ENCODE measurements around the gene RECQL5.
"Not testable (repeated sequence)": the region's sequence is repeated elsewhere in the genome, so short reads cannot be mapped to it uniquely, and the experiment has no call there.

The RECQL5 gene

DNA sequence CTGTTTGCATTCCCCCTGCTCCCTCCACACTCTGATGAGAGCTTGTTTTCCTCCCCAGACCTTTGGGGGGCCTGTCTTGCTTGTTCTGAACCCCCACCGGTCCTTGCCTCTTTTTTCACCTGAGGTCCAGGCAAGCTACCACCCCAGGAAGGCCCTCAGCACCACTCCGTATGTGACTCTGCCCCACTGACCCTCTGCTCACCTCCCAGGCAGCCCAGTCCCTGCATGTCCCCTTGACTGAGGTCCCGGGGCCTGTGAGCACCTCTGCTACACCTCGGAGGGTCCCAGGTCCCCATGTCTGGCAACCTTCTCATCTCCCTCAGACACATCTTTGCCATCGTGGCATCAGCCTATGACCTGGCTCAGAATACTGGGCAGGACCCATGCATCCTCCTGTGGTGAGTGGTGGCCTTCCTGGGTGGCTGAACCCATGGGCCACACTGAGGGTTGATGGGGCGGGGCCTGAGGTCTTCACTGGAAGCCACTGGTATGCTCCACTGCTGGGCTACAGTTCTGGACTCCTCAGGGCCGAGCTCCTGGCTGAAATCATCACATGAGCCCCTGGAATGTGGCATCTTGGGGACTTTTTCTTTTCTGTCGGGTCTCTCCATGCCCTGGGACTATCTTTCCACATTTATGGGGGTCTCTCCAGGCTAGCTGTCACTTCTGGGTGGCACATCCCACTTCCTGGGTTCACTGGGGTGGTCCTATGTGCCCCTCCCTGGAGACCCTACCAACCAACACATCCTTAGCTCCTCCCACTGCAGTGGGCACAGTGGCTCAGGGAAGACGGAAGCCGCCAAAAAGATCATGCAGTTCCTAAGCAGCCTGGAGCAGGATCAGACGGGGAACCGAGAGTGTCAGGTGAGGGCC lies 75.9 kb downstream of the RECQL5 start:
- no peak for DNase-seq

DNA sequence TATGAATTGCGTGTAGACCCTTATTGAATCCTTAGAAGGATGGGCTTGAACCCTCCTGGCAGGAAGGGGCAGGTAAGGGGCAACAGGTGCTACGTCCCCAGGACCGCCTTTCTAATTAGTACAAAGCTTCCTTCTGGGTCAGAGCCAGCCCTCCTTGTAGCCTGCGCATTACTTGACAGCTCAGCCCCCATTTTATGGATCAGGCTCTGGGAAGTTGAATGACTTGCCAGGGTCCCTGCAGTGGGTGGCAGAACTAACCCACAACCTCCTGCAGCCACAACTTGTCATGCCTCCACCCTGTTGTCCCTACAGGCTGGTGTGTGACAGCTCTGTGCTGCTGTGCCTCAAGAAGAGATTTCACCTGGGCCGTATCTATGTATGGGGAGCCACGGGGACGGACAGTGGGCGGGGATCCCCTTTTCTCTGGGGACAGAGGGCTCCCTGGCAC lies 76.6 kb downstream of the RECQL5 start:
- DNase-seq, result no peak

DNA sequence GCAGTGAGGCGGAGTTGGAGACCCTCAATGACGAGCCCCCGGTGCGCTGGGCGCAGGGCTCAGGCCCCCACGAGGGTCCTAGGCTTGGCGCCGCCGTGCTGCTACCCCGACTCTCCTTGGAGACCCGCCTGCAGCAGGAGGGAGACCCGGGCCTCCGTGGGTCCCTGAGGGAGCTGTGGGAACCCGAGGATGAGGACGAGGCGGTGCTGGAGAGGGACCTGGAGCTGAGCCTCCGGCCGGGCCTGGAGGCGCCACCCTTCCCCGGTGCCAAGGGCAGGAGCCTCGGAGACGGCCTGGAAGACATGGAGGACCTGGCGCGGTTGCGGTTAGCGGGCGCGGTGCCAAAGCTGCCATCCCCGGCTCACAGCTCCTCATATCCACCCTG lies 77.0 kb downstream of the RECQL5 start:
- no peak for DNase-seq

DNA sequence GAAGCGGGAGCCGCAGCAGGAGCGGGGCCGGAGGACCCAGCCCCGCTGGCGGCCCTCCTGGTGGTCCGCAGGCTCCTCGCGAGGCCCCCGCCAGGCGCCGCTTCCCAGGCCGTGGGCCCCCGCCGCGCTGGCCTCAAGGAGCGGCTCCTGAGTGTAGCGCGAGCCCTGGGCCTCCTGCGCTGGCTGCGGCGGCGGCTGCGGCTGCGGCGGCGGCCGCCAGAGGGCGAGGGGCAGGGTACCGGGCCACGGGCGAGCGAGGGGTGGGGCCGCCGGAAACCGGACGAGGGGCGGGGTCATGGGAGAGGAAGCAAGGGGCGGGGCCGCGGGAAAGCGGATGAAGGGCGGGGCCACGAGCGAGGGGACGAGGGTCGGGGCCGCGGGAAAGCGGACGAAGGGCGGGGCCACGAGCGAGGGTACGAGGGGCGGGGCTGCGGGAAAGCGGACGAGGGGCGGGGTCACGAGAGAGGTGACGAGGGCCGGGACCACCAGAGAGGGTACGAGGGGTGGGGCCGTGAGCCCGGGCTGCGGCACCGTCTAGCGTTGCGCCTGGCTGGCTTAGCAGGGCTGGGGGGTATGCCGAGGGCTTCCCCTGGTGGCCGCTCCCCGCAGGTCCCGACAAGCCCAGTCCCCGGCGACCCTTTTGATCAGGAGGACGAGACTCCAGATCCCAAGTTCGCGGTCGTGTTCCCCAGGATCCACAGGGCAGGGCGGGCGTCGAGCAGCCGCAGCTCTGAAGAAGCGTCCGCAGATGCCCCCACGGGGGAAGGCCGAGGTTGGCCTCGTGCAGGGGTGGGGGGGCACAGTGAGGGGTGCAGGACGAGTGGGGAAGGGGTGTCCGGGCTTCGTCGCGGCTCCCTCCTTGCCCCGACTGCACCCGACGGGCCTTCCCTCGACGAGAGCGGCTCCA lies 77.7 kb downstream of the RECQL5 start:
- DNase-seq, result peak; percentile 95 to 97

DNA sequence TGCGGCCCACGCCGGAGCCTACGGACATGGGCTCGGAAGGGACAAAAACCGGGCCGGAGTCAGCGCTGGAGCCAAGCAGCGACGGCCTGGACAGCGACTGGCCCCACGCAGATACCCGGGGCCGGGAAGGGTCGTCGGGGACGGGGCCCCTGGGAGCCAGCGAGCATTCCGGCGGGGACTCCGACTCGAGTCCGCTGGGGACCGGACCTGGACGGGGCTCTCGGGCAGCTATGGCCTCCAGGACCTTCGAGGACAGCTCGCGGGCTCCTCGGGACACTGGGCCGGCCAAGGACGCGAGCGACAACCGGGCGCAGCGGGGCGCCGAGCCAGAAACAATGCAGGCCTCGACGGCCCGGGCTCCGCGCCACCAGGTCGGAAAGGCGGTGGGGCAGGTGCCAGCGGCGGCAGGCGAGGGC lies 78.3 kb downstream of the RECQL5 start:
- DNase-seq, result peak in 1 of 2 experiments; percentile 13

DNA sequence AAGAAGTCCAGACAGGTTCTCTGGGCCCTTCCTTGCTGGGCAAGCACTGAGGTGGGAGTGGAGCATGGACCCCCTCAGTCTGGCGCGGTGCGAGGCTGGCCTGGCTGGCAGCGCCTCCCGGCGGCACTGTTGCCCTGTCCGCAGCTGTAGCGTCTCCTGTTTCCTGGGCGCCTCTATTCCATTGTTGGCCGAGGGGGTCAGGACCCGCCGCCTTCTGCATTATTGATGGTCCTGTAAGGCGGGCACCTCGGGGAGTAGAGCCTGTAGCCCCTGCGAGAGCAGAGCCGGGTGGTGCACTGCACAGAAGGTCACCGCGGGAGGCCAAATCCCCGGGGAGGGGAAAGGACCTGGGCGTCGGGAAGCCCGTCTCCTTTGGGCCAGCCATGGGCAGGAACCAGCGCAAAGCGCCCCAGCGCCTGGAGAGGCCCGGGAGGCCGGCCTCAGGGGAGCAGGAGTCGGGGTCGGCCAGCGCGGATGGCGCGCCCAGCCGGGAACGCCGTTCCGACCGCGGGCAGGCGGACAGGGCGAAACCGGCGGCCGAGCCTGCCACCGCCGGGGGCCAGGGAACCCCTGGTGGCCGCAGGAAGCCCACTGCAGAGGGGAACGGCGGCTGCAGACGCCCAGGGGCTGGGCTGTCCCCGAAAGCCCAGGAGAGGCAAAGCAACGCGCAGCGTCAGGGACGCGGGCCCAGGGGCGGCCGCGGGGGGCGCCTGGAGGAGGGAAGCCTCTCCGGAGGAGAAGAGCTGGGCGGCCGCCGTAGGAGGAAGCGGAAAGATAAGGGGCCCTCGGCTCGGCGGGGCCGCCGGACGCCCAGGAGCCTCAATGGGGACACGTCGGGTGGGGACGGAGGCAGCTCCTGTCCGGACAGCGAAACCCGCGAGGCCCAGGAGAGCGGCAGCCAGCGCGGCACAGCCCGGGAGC lies 79.0 kb downstream of the RECQL5 start, which contains the start of gene MYO15B:
Gene MYO15B (plus strand): TSS at position 126 of the 921 bp plus-strand sequence. CDS start 258 bp downstream, at position 384.
- DNase-seq, result peak; percentile 46 to 47

DNA sequence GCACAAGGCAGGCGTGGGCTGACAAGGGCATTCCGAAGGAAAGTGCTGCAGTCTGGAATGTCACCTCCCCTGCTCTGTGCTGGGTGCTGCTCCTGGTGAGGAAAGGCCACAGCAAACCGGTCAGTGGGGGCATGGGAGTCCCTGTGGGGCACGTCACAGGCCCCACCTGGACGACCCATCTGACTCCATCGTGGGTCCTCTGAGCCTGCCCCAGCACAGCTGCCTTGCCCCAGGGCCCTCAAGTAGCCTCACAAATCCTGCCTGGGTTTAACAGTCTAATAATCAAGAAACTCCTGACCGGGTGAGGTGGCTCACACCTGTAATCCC lies 82.1 kb downstream of the RECQL5 start:
- no peak for DNase-seq

DNA sequence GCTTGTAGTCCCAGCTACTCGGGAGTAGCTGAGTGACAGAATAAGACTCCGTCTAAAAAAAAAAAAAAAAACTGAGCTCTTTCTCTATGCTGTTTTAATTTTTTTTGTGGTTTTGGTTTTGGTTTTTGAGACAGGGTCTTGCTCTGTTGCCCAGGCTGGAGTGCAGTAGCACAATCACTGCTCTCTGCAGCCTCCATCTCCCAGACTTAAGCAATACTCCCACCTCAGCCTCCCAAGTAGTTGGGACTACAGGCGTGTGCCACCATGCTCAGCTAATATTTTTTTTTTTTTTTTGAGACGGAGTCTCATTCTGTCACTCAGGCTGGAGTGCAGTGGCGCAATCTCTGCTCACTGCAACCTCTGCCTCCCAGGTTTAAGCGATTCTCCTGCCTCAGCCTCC lies 83.8 kb downstream of the RECQL5 start:
- not testable (repeated sequence) for DNase-seq

DNA sequence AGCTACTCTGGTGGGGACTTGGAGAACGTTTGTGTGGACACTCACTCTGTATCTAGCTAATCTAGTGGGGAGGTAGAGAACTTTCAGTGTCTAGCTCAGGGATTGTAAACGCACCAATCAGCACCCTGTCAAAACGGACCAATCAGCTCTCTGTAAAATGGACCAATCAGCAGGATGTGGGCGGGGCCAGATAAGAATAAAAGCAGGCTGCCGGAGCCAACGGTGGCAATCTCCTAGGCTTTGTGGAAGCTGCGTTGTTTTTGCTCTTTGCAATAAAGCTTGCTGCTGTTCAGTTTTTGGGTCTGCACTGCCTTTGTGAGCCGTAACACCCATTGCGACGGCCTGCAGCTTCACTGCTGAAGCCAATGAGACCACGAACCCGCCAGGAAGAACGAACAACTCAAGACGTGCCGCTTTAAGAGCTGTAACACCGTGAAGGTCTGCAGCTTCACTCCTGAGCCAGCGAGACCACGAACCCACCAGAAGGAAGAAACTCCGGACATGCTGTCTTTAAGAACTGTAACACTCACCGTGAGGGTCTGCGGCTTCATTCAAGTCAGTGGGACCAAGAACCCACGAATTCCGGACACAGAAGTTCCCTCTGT lies 85.7 kb downstream of the RECQL5 start:
- peak; percentile 17 to 25 for DNase-seq

Data from activated CD4-positive, alpha-beta T cell treated with anti-CD3 and anti-CD28 coated beads, Interleukin-2, amount 50 U/mL, for 4 hours (primary cell).